ENCODE data around the gene SHKBP1.

- TF ChIP-seq CTCF (conservative IDR thresholded peaks at IDR 0.05; ENCODE audit: low read length) (no peak), EZH2phosphoT487 (IDR thresholded peaks at IDR 0.05; ENCODE audit: borderline replicate concordance, low read depth, low read length) (no peak)
Observed at GRCh38 chr19:40608240-40608621, 31.6 kb downstream of the SHKBP1 start.
